Aorta (tissue), 5 donors: Measurements from ENCODE around the gene ANGPT4. TPM values are rescaled to one million over a fixed set of nuclear protein-coding genes. Genes with fewer than 3 reads are reported as not detected.

Experiments used
- ATAC-seq: fragments of 200-7000 bp; cut with Tn5 transposase; one replicate; pipeline ENCODE4 v1.9.1; 2022; ENCODE audit warnings: moderate library complexity; ENCODE audit not compliant: low FRiP score
- DNase-seq, 2 donors: peaks; one replicate each; pipeline ENCODE4 v3.0.0-alpha.2; 2020
- H3K27ac ChIP-seq, 2 donors: one replicate each; pipeline ENCODE4 v1.5.1; 2013; ENCODE audit warnings: low read length in 2 of 2, mild to moderate bottlenecking in 2 of 2, moderate library complexity in 2 of 2, control low read depth in 1 of 2, inconsistent platforms in 1 of 2, low read depth in 1 of 2
- H3K27me3 ChIP-seq, 2 donors: one replicate each; pipeline ENCODE4 v1.6.1; 2013; ENCODE audit warnings: control low read depth in 1 of 2, low read length in 1 of 2, mild to moderate bottlenecking in 1 of 2, moderate library complexity in 1 of 2; ENCODE audit not compliant: insufficient read depth in 2 of 2, control insufficient read depth in 1 of 2
- H3K36me3 ChIP-seq, 2 donors: one replicate each; pipeline ENCODE4 v1.6.1; 2013; ENCODE audit warnings: control low read depth in 1 of 2, low read length in 1 of 2, mild to moderate bottlenecking in 1 of 2; ENCODE audit not compliant: insufficient read depth in 2 of 2, control insufficient read depth in 1 of 2
- H3K4me1 ChIP-seq, 2 donors: one replicate each; pipeline ENCODE4 v1.6.1; 2013; ENCODE audit warnings: low read length in 2 of 2, control low read depth in 1 of 2, mild to moderate bottlenecking in 1 of 2, moderate library complexity in 1 of 2; ENCODE audit not compliant: insufficient read depth in 2 of 2, control insufficient read depth in 1 of 2
- H3K4me3 ChIP-seq, 2 donors: one replicate each; pipeline ENCODE4 v1.5.1; 2013; ENCODE audit warnings: low read length in 2 of 2, control low read depth in 1 of 2, mild to moderate bottlenecking in 1 of 2
- H3K9me3 ChIP-seq: one replicate; pipeline ENCODE4 v1.6.1; 2013; ENCODE audit warnings: mild to moderate bottlenecking, low read length; ENCODE audit not compliant: control insufficient read depth
- WGBS, 2 donors: extraction: QIAGEN DNeasy Blood & Tissue Kit; methylation state at CpG; one replicate each; pipeline ENCODE4 v1.1.7; 2013; 5-methylcytosine and 5-hydroxymethylcytosine counted together
- intact Hi-C, 2 donors: fragments of 100-400 bp; cut with DNase I; formaldehyde crosslinking; loops; one replicate each; pipeline versions ENCODE4 v1.14.2 to v1.15.0; 2022
- polyA plus RNA-seq, 2 donors: library from polyadenylated mRNA; stranded (reverse); fragments of 200-250 nt; gene quantifications; one replicate each; pipeline ENCODE4 v1.2.3, GENCODE V29; 2013
- total RNA-seq, 2 donors: library from RNA; stranded (reverse); fragmentation: NEBNext Ultra II Directional; extraction: Animal tissue kit (Norgen Biotek cat#: 25700); gene quantifications; one replicate each; pipeline ENCODE4 v1.2.1, GENCODE V29; 2021
- donor health status: healthy with polysubstance abuse.
- donor health status: Bipolar disorder and iron deficiency.
- donor health status: DM: no; HTN: no; CAD: no.
- donor health status: DM: no; HTN: no; CAD: no.
- donor health status: DM: yes; HTN: yes; CAD: no.

The ANGPT4 gene
- total and polyA plus RNA-seq, 4 donors = 0.19 to 0.72 (median 0.33) TPM; not detected in 1

DNA sequence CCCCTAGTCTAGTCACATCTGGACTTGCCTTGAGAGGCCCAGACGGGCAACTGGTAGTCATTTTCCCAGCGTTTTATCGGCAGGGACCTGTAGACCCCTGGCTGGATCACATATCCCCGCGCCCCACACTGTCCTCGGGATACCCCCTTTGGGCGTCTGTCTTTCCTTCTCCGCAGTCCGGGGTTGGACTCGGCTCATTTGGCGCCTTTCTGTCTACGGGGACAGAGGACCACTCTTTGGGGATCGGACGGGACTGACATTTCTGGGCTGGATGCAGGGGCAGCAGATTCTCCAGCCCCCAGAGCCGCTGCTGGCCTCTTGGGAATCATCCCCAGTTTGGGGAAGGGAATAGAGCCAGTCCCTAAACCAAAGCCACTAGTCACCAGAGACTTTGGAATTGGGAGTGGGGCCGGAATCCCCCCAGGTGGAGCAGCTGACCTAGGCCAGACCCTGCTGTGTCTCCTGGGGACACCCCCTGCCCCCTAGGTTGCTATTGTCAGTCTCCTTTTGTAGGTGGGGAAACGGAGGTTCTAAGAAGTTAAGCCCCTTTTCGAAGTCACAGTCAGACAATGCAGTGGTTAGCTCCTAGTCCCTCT lies 81.9 kb downstream of the ANGPT4 start:
- 11 to 12% methylated on average over 18 of the region's 18 CpGs for WGBS, 2 donors
- DNase-seq (peak in 1 of 2 donors; percentile 77), ATAC-seq (peak; percentile 5)
- intact Hi-C loops = loop anchor here in 1 of 2 donors (10.0 kb wide), 1 partner anchor 281 kb away; the partner anchor contains the start of gene PSMF1
- Histone ChIP-seq H3K36me3 (no peaks in the 10 kb centered on the region), H3K4me1 (no peaks in the 10 kb centered on the region), H3K27me3 (no peaks in the 10 kb centered on the region), H3K4me3 (peak overlapping the region; percentile 35 to 54), H3K27ac (no peak overlapping the region), H3K9me3 (no peaks in the 10 kb centered on the region)

GRCh38 chr20:833450-834150 lies 82.5 kb downstream of the ANGPT4 start, which contains the start of gene FAM110A:
TSS of gene FAM110A (plus strand) at chr20:833715. CDS start at chr20:844805, 11,090 bp downstream.
- DNase-seq = peak; percentile 98 to 99
- Histone ChIP-seq H3K36me3 (no peaks in the 10 kb centered on the region), H3K9me3 (no peaks in the 10 kb centered on the region), H3K4me3 (peak within 1 kb of the TSS; percentile 35 to 54), H3K4me1 (no peaks in the 10 kb centered on the region), H3K27me3 (no peaks in the 10 kb centered on the region), H3K27ac (no peak within 1 kb of the TSS)
- WGBS, 2 donors = 0% methylated on average over 57 to 64 of the region's 64 CpGs
- intact Hi-C loops = loop anchor here in 1 of 2 donors (10.0 kb wide), 1 partner anchor 281 kb away; the partner anchor contains the start of gene PSMF1
- ATAC-seq = peak; percentile 98

DNA sequence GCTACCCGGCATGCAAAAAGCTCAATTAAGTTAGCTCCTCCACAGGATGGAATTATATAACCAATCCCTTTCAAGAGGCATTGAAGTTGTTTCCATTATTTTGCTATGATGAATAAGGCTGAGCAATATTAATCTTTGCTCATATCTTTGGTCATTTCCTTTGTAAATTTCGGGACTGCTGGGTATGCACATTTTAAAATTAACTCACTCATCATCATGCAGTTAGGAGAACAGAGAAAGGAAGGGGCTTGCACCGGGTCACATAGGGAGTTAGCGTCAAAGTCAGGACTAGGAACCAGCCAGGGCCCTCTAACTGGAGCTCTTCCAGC lies 83.0 kb downstream of the ANGPT4 start:
- DNase-seq (no peak), ATAC-seq (no peak)
- Histone ChIP-seq H3K4me3 (peak overlapping the region; percentile 27 to 35), H3K36me3 (no peaks in the 10 kb centered on the region), H3K27me3 (no peaks in the 10 kb centered on the region), H3K4me1 (no peaks in the 10 kb centered on the region), H3K9me3 (no peaks in the 10 kb centered on the region), H3K27ac (no peak overlapping the region)
- intact Hi-C loops = loop anchor here in 1 of 2 donors (10.0 kb wide), 1 partner anchor 282 kb away; the partner anchor contains the start of gene PSMF1
- WGBS, 2 donors = 1 to 2% methylated on average over 4 of the region's 4 CpGs

- 97 to 98% methylated on average over 3 of the region's 3 CpGs for WGBS, 2 donors
- Histone ChIP-seq H3K36me3 (no peaks in the 10 kb centered on the region), H3K4me3 (no peak overlapping the region), H3K27me3 (no peaks in the 10 kb centered on the region), H3K4me1 (no peaks in the 10 kb centered on the region), H3K9me3 (no peaks in the 10 kb centered on the region), H3K27ac (no peak overlapping the region)
- intact Hi-C loops = loop anchor here in 1 of 2 donors (10.0 kb wide), 1 partner anchor 283 kb away; the partner anchor contains the start of gene PSMF1
- ATAC-seq (no peak), DNase-seq (peak in 1 of 2 donors; percentile 12)
Observed at GRCh38 chr20:831956-832355, 84.2 kb downstream of the ANGPT4 start.

GRCh38 chr20:831251-831650 lies 84.9 kb downstream of the ANGPT4 start:
- intact Hi-C loops = loop anchor here in 1 of 2 donors (10.0 kb wide), 1 partner anchor 284 kb away; the partner anchor contains the start of gene PSMF1
- no peaks in the 10 kb centered on the region for H3K36me3 ChIP-seq
- H3K27ac ChIP-seq = no peak overlapping the region
- no peaks in the 10 kb centered on the region for H3K9me3 ChIP-seq
- 88% methylated on average over 3 of the region's 3 CpGs for WGBS, 2 donors
- ATAC-seq = no peak
- no peak overlapping the region for H3K4me3 ChIP-seq
- H3K27me3 ChIP-seq = no peaks in the 10 kb centered on the region
- no peaks in the 10 kb centered on the region for H3K4me1 ChIP-seq
- DNase-seq = no peak

GRCh38 chr20:830011-830521 lies 86.1 kb downstream of the ANGPT4 start:
- DNase-seq (peak in 1 of 2 donors; percentile 24), ATAC-seq (no peak)
- Histone ChIP-seq H3K4me3 (no peak overlapping the region), H3K9me3 (no peaks in the 10 kb centered on the region), H3K27me3 (no peaks in the 10 kb centered on the region), H3K4me1 (no peaks in the 10 kb centered on the region), H3K27ac (no peak overlapping the region), H3K36me3 (no peaks in the 10 kb centered on the region)
- WGBS, 2 donors = 50 to 62% methylated on average over 8 of the region's 8 CpGs
- intact Hi-C loops = loop anchor here in 1 of 2 donors (10.0 kb wide), 1 partner anchor 285 kb away; the partner anchor contains the start of gene PSMF1

GRCh38 chr20:829551-829950 lies 86.6 kb downstream of the ANGPT4 start:
- intact Hi-C loops = loop anchor here in 1 of 2 donors (10.0 kb wide), 1 partner anchor 175 kb away; the partner anchor contains the start of gene SRXN1
- Histone ChIP-seq H3K4me1 (no peaks in the 10 kb centered on the region), H3K9me3 (no peaks in the 10 kb centered on the region), H3K27ac (no peak overlapping the region), H3K36me3 (no peaks in the 10 kb centered on the region), H3K4me3 (no peak overlapping the region), H3K27me3 (no peaks in the 10 kb centered on the region)
- 92 to 93% methylated on average over 2 of the region's 2 CpGs for WGBS, 2 donors
- ATAC-seq (no peak), DNase-seq (peak in 1 of 2 donors; percentile 11)

- ATAC-seq (no peak), DNase-seq (no peak)
- WGBS, 2 donors = 56 to 62% methylated on average over 6 of the region's 6 CpGs
- intact Hi-C loops = loop anchor here in 1 of 2 donors (10.0 kb wide), 1 partner anchor 174 kb away; the partner anchor contains the start of gene SRXN1
- Histone ChIP-seq H3K27me3 (no peaks in the 10 kb centered on the region), H3K36me3 (no peaks in the 10 kb centered on the region), H3K27ac (no peak overlapping the region), H3K9me3 (no peaks in the 10 kb centered on the region), H3K4me1 (no peaks in the 10 kb centered on the region), H3K4me3 (no peak overlapping the region)
Observed at GRCh38 chr20:828987-829386, 87.1 kb downstream of the ANGPT4 start.
